Activated CD8-positive, alpha-beta T cell treated with anti-CD3 and anti-CD28 coated beads for 36 hours (primary cell): Measurements from ENCODE around the gene SPPL2A. TPM values are rescaled to one million over a fixed set of nuclear protein-coding genes. Genes with fewer than 3 reads are reported as not detected.

Experiments
- ATAC-seq: fragments of 200-7000 bp; cut with Tn5 transposase; one replicate; pipeline ENCODE4 v1.10.0; 2021; ENCODE audit warnings: mild to moderate bottlenecking, moderate library complexity
- CTCF ChIA-PET: fragments of 350-600 bp; sonication (Branson Sonifier 250); formaldehyde crosslinking; loops from one replicate; lab custom pipeline; 2021; ENCODE audit warnings: antibody characterized with exemption; lab: Charles Lee
- POLR2A ChIA-PET: fragments of 350-600 bp; sonication (Branson Sonifier 250); formaldehyde crosslinking; loops from one replicate; lab custom pipeline; 2021; ENCODE audit warnings: antibody characterized with exemption; lab: Charles Lee
- DNase-seq: peaks from one replicate; pipeline ENCODE4 v3.0.0-alpha.2; 2020
- H3K27ac Mint-ChIP-seq: one replicate; pipeline ENCODE4 v1.8.0; 2021; ENCODE audit warnings: mild to moderate bottlenecking, mixed read lengths
- H3K27me3 Mint-ChIP-seq: one replicate; pipeline ENCODE4 v1.8.0; 2021; ENCODE audit warnings: mixed read lengths
- H3K36me3 Mint-ChIP-seq: one replicate; pipeline ENCODE4 v1.8.0; 2021; ENCODE audit warnings: low read depth, mixed read lengths
- H3K4me1 Mint-ChIP-seq: one replicate; pipeline ENCODE4 v1.8.0; 2021; ENCODE audit warnings: low read depth, mixed read lengths
- H3K4me3 Mint-ChIP-seq: one replicate; pipeline ENCODE4 v1.8.0; 2021; ENCODE audit warnings: mild to moderate bottlenecking, moderate library complexity, mixed read lengths
- H3K9me3 Mint-ChIP-seq: one replicate; pipeline ENCODE4 v1.8.0; 2021; ENCODE audit warnings: mixed read lengths
- CTCF ChIP-seq: fragments of 200-600 bp; IDR thresholded peaks from one replicate; pipeline ENCODE4 v1.8.0; 2022; ENCODE audit warnings: antibody characterized with exemption, mild to moderate bottlenecking
- intact Hi-C: fragments of 100-400 bp; cut with micrococcal nuclease; formaldehyde crosslinking; loops from one replicate; pipeline ENCODE4 v1.10.0; 2022
- total RNA-seq, 2 experiments: library from RNA; stranded (reverse); gene quantifications; one replicate each; pipeline ENCODE4 v1.2.3, GENCODE V29; 2021

The SPPL2A gene
- total RNA-seq, 2 experiments from 2014 or later, result 47.7 to 48.8 TPM

DNA sequence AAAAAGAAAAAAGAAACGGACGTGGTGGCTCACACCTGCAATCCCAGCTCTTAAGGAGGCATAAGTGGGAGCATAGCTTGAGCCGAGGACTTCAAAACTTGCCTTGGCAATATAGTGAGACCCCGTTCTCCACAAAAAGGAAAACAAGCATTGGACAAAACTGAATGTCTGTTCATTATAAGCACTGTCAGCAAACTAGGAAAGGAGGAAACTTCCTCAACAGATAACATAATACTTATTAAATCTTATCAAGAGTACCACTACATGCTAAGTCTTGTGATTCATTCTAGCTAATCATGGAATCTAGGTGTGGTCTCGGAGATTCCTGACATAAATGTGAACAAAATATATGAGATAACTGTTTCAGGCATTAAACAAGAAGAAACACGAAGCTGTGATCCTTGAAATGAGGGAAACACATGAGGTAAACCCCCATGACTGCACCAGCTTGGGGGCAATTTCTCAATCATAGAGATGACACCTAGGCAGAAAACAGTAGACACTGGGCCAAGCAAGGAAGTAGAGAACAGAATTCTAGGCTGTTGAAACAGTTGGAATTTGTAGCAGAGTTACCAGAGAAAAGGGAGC lies 112.3 kb downstream of the SPPL2A start:
- no peak for DNase-seq
- ChIA-PET CTCF (interaction anchor here (0.7 to 1.0 kb wide), 4 partner anchors 22 to 229 kb away, joined by 3 to 4 read pairs (median 3); no protein-coding TSS in a partner anchor), POLR2A (interaction anchor here (1.5 kb wide), 1 partner anchor 8 kb away, joined by 6 read pairs; no protein-coding TSS in a partner anchor)
- TF ChIP-seq CTCF, result no peak
- no peaks in the 10 kb centered on the region for H3K9me3 Mint-ChIP-seq
- no peak for ATAC-seq
- intact Hi-C loops, result no loop called here
- no peaks in the 10 kb centered on the region for H3K27me3 Mint-ChIP-seq
- H3K4me3 Mint-ChIP-seq, result no peak overlapping the region
- H3K27ac Mint-ChIP-seq, result peak overlapping the region; percentile 79
- peaks cover 55% of the 10 kb centered on the region for H3K36me3 Mint-ChIP-seq
- peaks cover 17% of the 10 kb centered on the region for H3K4me1 Mint-ChIP-seq

GRCh38 chr15:50652671-50653070 lies 112.8 kb downstream of the SPPL2A start:
- Mint-ChIP-seq H3K36me3 (peaks cover 53% of the 10 kb centered on the region), H3K27ac (peak overlapping the region; percentile 48), H3K4me1 (peaks cover 17% of the 10 kb centered on the region), H3K4me3 (no peak overlapping the region), H3K27me3 (no peaks in the 10 kb centered on the region), H3K9me3 (no peaks in the 10 kb centered on the region)
- DNase-seq (no peak), ATAC-seq (no peak)
- CTCF ChIA-PET, result interaction anchor here (0.7 kb wide), 1 partner anchor 31 kb away, joined by 3 read pairs; no protein-coding TSS in a partner anchor
- POLR2A ChIA-PET, result interaction anchor here (0.6 kb wide), 1 partner anchor 73 kb away, joined by 3 read pairs; no protein-coding TSS in a partner anchor
- TF ChIP-seq CTCF, result no peak
- intact Hi-C loops, result no loop called here

Other genes starting within 250 kb of the SPPL2A start
- gene USP50, start 219.0 kb downstream of the SPPL2A start, total RNA-seq, result not detected
- gene TRPM7, start 78.9 kb downstream of the SPPL2A start, total RNA-seq, result 10 to 100 TPM; 38.2 to 38.8 TPM
- gene AP4E1, start 143.0 kb upstream of the SPPL2A start, total RNA-seq, result 10 to 100 TPM; 16.6 TPM